ENCODE results near the gene VAMP1.
A peak's percentile ranks its signal among the peaks of the same experiment; 100 is the strongest.
"Not testable (repeated sequence)": the region's sequence is repeated elsewhere in the genome, so short reads cannot be mapped to it uniquely, and the experiment has no call there.

Gene VAMP1, protein sequence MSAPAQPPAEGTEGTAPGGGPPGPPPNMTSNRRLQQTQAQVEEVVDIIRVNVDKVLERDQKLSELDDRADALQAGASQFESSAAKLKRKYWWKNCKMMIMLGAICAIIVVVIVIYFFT

DNA sequence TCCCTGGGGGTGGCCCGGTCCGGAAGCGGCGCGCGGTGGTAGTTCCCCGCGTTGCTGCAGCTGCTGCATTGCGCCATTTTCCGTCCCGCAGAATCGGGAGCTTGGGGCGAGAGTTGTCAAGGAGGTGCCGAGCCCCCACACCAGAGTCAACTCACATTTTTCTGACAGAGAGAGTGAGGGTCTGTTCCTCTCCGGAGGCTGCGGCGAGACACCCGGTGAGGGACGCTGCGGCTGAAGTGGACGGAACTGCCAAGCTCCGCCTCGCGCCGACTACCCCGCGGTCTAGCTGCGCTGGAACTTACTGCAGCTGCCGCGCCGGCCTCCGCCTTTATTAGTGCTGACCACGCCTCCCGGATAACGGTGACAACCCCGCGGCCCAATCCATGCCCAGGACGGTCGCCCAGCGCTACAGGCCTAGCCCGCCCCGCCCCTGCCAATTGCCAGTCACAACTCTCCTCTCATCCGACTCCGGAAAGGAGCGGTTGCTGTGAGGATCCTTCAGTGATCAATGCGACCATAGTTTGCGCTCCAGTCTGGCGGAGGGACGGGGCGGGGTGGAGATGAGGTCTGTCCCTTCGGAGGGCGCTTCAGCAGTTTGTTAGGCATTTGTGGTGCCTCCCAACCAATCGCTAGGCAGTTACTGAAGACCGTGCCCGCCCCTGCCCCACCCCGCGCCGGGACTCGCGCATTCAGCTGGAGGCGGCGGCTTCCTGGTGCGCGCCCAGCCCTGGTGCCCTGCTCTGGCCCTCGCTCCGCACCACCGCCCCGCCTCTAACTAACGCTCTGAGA, at the start of gene VAMP1:
VAMP1 (minus strand) TSS at position 303 of the 789 bp plus-strand sequence; CDS start at position 157, 146 bp downstream.
- DNase-seq (ENCODE audit: low spot score) = peak; percentile 97

DNA sequence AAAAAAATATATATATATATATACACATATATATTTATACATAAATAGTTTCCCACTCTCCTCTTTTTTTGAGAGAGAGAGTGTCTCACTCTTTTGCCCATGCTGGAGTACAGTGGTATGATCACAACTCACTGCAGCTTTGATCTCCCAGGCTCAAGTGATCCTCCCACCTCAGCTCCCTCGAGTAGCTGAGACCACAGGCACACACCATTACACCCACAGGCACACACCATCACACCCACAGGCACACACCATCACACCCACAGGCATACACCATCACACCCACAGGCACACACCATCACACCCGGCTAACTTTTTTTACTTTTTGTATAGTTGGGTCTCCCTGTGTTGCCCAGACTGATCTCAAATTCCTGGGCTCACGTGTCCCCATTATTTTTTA, 49.7 kb upstream of the VAMP1 start:
- no peak for DNase-seq (ENCODE audit: low spot score)

DNA sequence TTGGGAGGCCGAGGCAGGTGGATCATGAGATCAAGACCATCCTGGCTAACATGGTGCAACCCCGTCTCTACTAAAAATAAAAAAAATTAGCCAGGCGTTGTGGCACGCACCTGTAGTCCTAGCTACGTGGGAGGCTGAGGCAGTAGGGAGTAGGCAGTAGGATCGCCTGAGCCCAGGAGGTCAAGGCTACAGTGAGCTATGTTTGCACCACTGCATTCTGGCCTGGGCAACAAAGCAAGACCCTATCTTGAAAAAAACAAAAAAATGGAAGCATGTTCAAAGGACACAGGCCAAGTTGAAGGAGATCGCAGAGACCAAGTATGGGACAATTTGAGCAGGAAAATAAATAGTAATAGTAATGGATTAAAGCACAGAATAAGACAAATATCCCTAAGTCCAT, 37.6 kb upstream of the VAMP1 start:
- no peak for DNase-seq (ENCODE audit: low spot score)

DNA sequence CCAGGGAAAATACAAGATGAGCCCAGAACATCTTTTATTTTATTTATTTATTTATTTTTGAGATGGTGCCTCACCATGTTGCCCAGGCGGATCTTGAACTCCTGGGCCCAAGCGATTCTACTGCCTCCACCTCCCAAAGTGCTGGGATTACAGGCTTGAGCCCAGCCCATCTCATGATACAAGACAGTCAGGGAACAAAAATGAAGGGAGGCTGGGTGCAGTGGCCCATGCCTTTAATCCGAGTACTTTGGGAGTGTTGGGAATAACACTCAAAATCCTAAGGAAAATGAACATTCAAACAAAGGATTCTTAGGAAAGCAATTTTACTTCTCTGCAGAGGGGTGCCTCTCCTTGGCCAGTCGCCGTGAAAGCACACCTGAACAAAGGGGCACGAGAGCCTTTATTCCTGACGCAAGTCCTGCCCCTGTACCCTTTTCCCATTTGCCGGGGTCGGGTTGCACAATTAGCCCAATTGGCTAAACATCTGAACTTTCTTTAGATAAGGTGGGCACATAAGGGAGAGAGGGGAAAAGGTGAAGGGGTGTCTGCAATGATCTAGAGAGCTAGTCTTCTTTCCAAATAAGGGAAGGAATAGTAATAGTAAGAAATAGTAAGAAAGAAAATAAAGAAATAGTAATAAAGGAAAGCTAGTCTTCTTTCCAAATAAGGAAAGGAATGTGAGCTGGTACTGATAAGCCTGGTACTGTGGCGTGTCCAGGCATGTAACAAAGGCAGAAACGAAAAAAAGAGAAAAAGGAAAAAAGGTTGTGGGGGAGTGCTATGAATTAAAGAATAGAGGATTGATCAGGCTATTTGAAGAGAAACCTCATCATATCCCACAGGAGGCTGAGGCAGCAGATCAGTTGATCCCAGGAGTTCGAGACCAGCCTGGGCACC, 36.9 kb upstream of the VAMP1 start:
- no peak for DNase-seq (ENCODE audit: low spot score)

DNA sequence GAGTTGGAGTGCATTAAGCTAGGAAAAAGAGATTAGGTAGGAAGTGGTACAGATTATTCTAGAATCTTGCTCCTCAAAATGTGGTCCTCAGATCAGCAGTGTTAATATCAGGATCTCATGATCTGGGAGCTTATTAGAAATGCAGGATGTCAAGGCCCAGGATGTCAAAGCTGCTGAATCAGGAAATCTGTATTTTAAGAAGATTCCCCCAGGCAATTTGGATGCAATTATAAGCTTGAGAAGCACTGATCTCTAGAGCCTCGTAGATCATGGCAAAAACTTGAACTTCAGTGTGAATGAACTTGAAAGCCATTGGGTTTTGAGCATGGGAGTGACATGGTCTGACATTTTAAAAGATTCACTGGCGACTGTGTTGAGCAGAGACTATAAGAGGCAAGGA, 30.0 kb upstream of the VAMP1 start:
- DNase-seq (ENCODE audit: low spot score) = no peak

DNA sequence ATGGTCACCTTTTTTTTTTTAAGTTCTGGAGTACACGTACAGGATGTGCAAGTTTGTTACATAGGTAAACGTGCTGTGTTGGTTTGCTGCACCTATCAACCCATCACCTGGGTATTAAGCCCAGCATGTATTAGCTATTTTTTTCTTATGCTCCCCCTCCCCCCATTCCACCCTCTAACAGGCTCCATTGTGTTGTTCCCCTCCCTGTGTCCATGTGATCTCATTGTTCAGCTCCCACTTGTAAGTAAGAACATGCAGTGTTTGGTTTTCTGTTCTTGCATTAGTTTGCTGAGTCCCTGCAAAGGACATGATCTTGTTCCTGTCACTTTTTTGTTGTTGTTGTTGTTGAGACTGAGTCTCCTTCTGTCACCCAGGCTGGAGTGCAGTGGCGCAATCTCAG, 26.8 kb upstream of the VAMP1 start:
- not testable (repeated sequence) for DNase-seq (ENCODE audit: low spot score)

DNA sequence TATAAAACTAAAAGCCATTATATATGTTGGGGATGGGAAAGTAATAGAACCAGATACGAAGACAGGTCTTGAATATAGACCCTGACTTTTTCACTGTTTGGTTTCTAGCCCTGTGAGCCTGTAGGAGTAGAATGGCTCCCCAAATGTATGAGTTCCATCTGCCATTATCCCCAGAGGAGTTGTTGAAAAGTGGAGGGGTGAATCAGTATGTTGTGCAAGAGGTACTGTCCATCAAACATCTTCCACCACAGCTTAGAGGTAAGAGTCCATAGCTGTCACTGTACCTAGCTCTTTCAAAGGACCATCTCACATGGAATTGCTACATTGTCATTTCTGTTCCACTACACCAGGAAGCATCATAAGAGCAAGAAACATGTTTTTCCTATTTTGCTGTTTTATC, 24.5 kb upstream of the VAMP1 start:
- DNase-seq (ENCODE audit: low spot score) = no peak

DNA sequence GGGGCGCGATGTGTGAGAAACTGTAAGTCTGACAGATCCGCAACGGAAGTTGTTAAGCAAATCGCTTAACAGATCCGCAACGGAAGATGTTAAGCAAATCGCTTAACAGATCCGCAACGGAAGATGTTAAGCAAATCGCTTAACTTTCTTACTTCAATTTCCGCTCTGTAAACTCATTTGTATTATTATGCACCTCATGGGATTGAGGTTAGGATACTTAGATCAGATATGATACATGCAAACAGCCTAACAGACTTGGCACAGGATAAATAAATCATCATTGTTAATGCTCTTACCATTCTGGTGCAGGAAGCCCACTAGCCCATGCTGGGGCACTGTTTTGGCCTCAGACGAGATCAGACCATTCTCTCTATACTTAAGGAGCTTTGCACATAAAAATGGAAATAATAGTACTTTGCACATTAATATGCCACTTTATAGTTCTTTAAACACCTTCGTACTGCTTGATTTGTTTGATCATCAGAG, 23.8 kb upstream of the VAMP1 start:
- DNase-seq (ENCODE audit: low spot score) = no peak

DNA sequence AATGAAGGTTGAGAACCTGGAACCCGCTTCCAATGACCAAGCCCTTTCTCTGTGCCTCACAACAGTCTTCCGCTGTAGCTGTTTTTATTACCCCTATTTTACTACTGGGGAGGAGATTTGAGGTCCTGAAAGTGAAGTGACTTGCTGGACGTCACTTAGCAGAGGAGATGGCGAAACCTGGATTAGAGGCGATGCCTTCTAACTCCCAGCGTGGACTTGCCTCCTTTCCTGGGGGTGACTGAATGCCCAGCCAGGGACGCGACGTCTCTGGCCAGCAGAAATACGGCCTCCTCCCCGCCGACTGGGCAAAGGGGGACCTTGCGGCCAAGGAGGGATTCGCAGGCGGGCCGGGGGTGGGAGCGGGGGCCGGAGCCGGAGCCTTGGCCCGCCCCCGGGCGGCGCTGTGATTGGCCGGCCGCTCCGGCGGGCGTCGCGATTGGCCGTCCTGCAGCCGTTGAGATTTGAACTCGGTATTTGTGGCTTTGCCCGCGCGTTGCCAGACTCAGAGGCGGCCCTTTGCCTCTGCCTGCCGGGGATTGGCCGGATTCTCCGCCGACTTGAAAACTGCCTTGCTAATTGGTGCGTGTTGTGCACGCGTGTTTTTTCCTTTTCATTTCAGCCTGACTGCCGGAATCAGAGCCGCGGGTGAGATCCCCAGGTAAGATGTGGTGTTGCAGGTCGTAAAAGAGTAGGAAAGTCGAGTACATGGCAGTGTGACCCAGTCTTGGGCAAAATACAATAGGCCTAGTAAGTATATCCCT, 23.2 kb upstream of the VAMP1 start, which contains the start of gene NCAPD2:
NCAPD2 (plus strand) TSS at position 606 of the 761 bp plus-strand sequence. CDS start 997 bp downstream, outside the sequence.
- peak; percentile 98 for DNase-seq (ENCODE audit: low spot score)

DNA sequence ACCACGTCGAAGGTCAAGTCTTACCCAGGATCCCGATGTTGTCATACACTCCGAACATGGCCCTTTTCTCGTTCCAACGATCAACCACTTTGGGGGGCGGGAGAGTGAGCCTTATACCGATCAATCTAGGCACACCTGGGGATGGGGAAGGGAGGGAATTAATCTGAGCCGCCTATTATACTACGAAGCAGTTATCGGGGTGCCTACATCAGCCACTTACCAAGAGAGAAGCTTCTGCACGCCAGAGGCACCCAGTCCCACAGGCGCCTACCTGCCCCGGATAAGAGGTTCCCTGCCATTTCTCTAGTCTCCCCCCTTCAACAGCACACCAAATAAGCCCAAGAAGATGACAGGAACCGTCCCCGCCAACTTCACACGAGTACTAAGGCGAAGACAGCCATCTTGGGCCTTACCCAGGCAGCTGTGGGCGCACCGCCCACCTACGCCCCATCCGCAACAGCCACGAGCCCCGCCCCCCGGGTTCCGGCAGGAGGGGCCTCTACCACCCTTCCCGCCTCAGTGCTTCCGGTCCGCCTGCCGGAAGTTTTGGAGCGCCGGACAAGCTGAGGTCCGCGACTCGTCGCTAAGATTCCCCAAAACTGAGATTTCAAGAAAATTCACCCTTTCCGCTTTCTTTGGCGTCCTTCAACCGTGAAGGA, 22.5 kb upstream of the VAMP1 start, which contains the start of gene MRPL51:
MRPL51 (minus strand) TSS at position 425 of the 659 bp plus-strand sequence; CDS start at position 299, 126 bp downstream.
- peak; percentile 95 for DNase-seq (ENCODE audit: low spot score)

DNA sequence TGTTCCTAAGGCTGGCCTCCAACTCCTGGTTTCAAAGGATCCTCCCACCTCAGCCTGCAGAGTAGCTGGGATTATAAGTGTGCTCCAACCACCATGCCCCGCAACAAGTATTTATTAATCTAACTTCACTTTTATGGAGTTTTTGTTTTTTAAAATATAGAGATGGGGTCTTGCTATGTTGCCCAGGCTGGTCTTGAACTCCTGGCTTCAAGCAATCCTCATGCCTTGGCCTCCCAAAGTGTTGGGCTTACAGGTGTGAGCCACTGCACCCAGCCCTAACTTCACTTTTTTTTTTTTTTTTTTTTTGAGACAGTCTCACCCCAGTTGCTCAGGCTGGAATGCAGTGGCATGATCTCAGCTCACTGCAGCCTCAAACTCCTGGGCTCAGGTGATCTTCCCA, 20.2 kb upstream of the VAMP1 start:
- not testable (repeated sequence) for DNase-seq (ENCODE audit: low spot score)

DNA sequence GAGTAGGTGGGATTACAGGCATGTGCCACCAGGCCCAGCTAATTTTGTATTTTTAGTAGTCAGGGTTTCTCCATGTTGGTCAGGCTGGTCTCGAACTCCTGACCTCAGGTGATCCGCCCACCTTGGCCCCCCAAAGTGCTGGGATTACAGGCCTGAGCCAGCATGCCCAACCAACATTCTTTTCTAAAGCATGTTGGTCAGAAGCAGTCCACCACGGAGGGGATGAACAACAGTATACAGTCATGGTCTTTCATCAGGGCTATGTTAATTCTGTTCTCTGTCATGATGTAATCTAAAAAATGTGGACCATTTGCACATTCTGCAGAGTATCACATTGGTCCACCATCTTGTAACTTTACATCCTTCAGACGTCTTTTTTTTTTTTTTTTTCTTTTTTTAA, 19.0 kb upstream of the VAMP1 start:
- DNase-seq (ENCODE audit: low spot score) = no peak

DNA sequence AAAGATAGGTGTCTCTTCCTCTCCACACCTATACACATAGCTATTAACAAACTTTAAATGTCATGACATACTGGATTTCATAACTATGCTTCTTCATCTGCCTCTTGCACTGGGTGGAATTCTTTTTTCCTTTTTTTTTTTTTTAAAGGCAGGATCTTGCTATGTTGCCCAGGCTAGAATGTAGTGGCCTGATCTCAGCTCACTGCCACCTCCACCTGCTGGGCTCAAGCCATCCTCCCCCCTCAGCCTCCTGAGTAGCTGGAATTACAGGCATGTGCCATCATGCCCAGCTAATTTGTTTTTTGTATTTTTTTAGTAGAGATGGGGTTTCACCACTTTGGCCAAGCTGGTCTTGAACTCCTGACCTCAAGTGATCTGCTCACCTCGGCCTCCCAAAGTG, 17.8 kb upstream of the VAMP1 start:
- no peak for DNase-seq (ENCODE audit: low spot score)

DNA sequence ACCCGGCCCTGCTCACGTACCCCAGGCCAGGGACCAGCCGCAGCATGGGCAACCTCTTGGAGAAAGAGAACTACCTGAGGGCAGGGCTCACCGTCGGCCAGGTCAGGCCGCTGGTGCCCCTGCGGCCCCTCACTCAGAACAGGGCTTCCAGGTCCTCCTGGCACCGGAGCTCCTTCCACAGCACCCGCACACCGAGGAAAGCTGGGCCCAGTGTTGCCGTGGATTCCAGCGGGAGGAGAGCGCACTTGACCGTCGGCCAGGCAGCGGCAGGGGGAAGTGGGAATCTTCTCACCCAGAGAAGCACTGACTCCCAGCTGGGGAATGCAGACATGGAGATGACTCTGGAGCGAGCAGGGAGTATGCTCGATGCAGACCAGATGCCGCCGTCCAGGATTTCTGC, 7.9 kb upstream of the VAMP1 start:
- no peak for DNase-seq (ENCODE audit: low spot score)

DNA sequence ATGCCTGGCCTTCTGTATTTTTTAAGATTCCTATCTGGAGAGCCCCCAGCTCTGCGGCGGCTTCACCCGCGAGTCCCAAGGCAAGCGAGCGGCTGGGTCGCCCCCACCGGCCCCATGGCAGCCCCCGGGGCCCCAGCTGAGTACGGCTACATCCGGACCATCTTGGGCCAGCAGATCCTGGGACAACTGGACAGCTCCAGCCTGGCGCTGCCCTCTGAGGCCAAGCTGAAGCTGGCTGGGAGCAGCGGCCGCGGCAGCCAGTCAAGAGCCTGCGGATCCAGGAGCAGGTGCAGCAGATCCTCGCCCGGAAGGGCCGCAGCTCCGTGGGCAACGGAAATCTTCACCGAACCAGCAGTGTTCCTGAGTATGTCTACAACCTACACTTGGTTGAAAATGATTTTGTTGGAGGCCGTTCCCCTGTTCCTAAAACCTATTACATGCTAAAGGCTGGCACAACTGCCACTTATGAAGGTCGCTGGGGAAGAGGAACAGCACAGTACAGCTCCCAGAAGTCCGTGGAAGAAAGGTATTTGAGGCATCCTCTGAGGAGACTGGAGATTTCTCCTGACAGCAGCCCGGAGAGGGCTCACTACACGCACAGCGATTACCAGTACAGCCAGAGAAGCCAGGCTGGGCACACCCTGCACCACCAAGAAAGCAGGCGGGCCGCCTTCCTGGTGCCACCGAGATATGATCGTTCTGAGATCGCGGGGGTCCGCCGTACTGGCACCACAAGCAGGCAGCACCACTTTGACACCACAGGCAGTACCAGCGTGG, 7.3 kb upstream of the VAMP1 start:
- not testable (repeated sequence) for DNase-seq (ENCODE audit: low spot score)

DNA sequence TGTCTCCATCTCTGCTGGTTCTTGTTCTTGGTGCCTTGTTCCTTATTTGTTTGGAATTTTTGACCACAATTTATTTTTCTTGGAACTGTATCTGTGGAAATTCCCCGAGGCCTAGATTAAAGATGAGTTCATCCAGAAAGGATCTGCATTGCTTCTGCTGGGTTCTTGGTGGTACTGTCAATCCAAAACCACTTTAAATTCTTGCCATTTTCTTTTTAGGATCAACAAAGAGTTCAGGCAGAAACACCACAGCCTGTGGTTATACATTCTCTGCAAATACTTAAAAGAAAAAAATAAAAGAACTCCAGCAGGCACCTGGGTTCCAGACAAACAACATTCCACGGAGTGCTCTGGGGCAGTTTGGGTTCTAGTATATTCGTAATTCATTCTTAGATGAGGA, 6.0 kb upstream of the VAMP1 start:
- no peak for DNase-seq (ENCODE audit: low spot score)

DNA sequence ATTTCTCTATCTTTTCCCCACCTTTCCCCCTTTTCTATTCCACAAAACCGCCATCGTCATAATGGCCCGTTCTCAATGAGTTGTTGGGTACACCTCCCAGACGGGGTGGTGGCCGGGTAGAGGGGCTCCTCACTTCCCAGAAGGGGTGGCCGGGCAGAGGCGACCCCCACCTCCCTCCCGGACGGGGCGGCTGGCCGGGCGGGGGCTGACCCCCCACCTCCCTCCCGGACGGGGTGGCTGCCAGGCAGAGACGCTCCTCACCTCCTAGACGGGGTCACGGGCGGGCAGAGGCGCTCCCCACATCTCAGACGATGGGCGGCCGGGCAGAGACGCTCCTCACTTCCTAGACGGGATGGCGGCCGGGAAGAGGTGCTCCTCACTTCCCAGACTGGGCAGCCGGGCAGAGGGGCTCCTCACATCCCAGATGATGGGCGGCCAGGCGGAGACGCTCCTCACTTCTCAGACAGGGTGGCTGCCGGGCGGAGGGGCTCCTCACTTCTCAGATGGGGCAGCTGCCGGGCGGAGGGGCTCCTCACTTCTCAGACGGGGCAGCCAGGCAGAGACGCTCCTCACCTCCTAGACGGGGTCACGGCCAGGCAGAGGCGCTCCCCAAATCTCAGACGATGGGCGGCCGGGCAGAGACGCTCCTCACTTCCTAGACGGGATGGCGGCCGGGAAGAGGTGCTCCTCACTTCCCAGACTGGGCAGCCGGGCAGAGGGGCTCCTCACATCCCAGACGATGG, 4.9 kb upstream of the VAMP1 start:
- DNase-seq (ENCODE audit: low spot score) = not testable (repeated sequence)

DNA sequence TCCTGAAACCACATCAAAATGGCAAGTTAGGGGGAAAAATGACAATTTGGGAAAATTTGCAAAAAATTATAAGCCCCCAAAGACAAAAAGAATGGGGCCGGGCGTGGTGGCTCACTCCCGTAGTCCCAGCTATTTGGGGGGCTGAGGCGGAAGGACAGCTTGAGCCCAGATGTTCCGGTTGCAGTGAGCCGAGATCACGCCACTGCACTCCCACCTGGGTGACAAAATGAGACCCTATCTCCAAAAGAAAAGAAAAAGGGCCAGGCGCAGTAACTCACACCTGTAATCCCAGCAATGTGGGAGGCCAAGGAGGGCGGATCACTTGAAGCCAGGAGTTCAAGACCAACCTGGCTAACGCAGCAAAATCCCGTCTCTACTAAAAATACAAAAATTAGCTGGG, 2.0 kb upstream of the VAMP1 start:
- no peak for DNase-seq (ENCODE audit: low spot score)

DNA sequence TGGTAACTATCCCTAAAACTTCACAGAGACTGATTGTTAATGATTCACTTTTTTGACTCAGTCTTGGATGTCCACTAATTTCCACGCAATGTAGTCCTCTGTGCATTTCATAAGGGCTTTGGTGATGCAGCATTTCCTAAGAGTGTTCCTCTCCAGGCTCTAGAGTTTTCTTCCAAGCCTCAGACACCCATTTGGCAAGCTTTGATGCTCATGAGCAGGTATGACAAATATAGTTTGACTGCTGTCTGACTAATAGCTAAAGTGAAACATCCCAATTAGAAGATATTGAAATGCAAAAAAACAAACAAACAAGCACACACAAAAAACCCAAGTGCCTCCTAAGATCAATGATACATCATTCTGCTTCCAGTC, 1.5 kb upstream of the VAMP1 start:
- DNase-seq (ENCODE audit: low spot score) = no peak
